ENCODE results near the gene MRGPRG. TPM values are rescaled to one million over a fixed set of nuclear protein-coding genes. Genes with fewer than 3 reads are reported as not detected.
A peak's percentile ranks its signal among the peaks of the same experiment; 100 is the strongest.
"Not testable (repeated sequence)": the region's sequence is repeated elsewhere in the genome, so short reads cannot be mapped to it uniquely, and the experiment has no call there.

MRGPRG gene
- total RNA-seq, 1 experiment from 2014 or later: not detected

DNA sequence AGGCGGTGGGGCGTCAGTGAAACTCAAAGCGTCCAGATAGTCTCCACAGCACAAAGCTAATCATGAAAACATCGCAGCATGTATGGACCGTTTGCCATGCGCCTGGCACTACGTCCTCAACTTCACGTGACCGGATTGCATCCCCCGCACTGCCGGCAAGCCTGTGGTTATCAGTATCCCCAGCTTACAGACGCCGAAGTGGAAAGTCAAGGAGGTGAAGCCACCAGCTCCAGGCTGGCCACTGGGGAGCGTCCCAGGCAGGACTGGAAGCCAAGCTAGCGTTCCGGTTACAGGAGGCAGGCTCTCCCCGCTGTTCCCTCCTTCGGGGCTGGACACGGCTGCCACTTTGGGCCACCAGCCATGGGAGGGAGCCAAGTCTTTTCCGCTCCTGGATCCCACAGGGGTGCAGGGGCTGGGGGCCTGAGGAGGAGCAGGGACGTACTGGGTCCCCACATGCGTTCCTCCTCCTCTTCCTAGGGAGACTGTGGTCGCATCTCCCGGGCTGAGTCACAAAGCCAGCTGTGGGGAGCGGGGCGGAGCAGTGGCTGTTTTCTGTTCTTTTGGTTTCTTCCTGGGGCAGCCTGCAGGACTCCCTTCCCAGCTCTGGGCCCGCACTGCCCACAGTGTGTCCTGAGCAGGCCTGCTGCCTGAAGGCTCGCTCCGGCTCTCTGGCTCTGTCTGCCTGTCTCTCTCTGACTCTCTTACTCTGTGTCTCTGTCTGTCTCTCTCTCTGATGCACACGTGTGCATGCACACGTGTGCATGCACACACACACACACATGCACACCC is 49.2 kb downstream of the MRGPRG start:
- peak overlapping the region; percentile 43; the same call in 1 of the 2 replicates for H3K27ac ChIP-seq (ENCODE audit: low read depth, low read length)
- intact Hi-C loops (cut with micrococcal nuclease): loop anchor here (1.0 kb wide), 1 partner anchor 48 kb away; no protein-coding TSS in a partner anchor
- peak overlapping the region; percentile 43 for H3K9ac ChIP-seq (ENCODE audit: low read length)
- peak overlapping the region; percentile 90 for H3K4me2 ChIP-seq (ENCODE audit: low read length)
- peaks cover 17 to 25% of the 10 kb centered on the region in 2 experiments; a peak in 3 of 4 replicates for H3K4me1 ChIP-seq (ENCODE audit: control insufficient read depth in 1 of 2, insufficient read depth in 2 of 2, low read length in 2 of 2)
- peak overlapping the region; percentile 34 to 56 for H3K4me3 ChIP-seq (replicated peaks in 1 of 2; ENCODE audit: low read depth in 1 of 2, low read length in 2 of 2)
- no peaks in the 10 kb centered on the region for H3K36me3 ChIP-seq (ENCODE audit: control insufficient read depth in 1 of 2, insufficient read depth in 2 of 2, low read length in 2 of 2)
- BruUV-seq (replicated peaks): no TSS peak
- RAD21 ChIA-PET (ENCODE audit: low non-redundant PET in 1 of 2, low total read pairs in 2 of 2, uncharacterized antibody in 2 of 2, unreplicated experiment in 2 of 2): no interaction called here
- H2AFZ ChIP-seq (ENCODE audit: low read depth, low read length, poor library complexity, severe bottlenecking): peak overlapping the region; percentile 66
- peaks cover 3% of the 10 kb centered on the region; the same call in 1 of the 2 replicates for H3K79me2 ChIP-seq (ENCODE audit: insufficient read depth, low read length)
- POLR2A ChIA-PET: no interaction called here
- ATAC-seq: peak; percentile 68
- TF ChIP-seq EZH2 (IDR thresholded peaks at IDR 0.05) (no peak), CBX3 (IDR thresholded peaks at IDR 0.05; ENCODE audit: low read depth) (no peak), YY1 (IDR thresholded peaks at IDR 0.05; ENCODE audit: extremely low read depth, insufficient replicate concordance, low read depth, low read length) (no peak), EGR1 (IDR thresholded peaks at IDR 0.05; ENCODE audit: low read depth) (peak; percentile 22), CEBPB (IDR thresholded peaks at IDR 0.05; ENCODE audit: low read depth) (no peak), SIN3A (IDR thresholded peaks at IDR 0.05; ENCODE audit: low read depth) (no peak)
- TF ChIP-seq, protein P1, sequence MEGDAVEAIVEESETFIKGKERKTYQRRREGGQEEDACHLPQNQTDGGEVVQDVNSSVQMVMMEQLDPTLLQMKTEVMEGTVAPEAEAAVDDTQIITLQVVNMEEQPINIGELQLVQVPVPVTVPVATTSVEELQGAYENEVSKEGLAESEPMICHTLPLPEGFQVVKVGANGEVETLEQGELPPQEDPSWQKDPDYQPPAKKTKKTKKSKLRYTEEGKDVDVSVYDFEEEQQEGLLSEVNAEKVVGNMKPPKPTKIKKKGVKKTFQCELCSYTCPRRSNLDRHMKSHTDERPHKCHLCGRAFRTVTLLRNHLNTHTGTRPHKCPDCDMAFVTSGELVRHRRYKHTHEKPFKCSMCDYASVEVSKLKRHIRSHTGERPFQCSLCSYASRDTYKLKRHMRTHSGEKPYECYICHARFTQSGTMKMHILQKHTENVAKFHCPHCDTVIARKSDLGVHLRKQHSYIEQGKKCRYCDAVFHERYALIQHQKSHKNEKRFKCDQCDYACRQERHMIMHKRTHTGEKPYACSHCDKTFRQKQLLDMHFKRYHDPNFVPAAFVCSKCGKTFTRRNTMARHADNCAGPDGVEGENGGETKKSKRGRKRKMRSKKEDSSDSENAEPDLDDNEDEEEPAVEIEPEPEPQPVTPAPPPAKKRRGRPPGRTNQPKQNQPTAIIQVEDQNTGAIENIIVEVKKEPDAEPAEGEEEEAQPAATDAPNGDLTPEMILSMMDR (IDR thresholded peaks at IDR 0.05 in 2 of 3, conservative IDR thresholded peaks at IDR 0.05 in 1 of 3; ENCODE audit: borderline replicate concordance in 1 of 3, insufficient read depth in 1 of 3, low read depth in 2 of 3, low read length in 2 of 3): peak in 1 of 3 experiments; percentile 14; a peak in 1 of 6 replicates
- TF ChIP-seq, protein P2, sequence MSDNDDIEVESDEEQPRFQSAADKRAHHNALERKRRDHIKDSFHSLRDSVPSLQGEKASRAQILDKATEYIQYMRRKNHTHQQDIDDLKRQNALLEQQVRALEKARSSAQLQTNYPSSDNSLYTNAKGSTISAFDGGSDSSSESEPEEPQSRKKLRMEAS (IDR thresholded peaks at IDR 0.05): peak; percentile 82
- H3K9me3 ChIP-seq (ENCODE audit: control insufficient read depth in 1 of 2, insufficient read depth in 1 of 2, low read depth in 1 of 2, low read length in 2 of 2): no peaks in the 10 kb centered on the region
- H3K27me3 ChIP-seq (ENCODE audit: insufficient read depth, low read length): no peaks in the 10 kb centered on the region
- CTCF ChIA-PET: interaction anchor here (1.0 kb wide), 1 partner anchor 26 kb away, joined by 3 read pairs; no protein-coding TSS in a partner anchor
- peak; percentile 21 for DNase-seq (ENCODE audit: low read depth, low spot score)
- no peaks in the 10 kb centered on the region for H3K9me2 ChIP-seq (ENCODE audit: insufficient read depth)
- no peaks in the 10 kb centered on the region for H4K20me1 ChIP-seq (ENCODE audit: insufficient read depth)

DNA sequence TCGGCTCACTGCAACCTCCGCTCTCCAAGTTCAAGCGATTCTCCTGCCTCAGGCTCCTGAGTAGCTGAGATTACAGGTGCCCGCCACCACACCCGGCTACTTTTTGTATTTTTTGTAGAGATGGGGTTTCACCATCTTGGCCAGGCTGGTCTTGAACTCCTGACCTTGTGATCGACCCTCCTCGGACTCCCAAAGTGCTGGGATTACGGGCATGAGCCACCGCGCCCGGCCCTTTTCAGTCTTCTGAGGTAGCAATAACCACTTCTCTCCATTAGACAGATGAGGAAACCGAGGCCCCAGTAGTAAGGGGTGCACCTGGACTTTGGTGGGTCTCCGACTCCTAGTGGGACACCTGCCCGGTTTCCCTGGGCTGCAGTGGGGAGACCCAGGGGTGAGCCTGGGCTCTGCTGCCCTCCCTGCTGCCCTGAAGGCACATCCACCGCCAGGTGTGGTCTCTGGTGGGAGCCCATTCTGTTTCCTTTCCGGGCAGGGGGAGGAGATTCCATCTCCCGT is 49.8 kb downstream of the MRGPRG start:
- Histone ChIP-seq H3K4me3 (replicated peaks in 1 of 2; ENCODE audit: low read depth in 1 of 2, low read length in 2 of 2) (peak overlapping the region; percentile 34 to 56), H3K4me2 (ENCODE audit: low read length) (peak overlapping the region; percentile 90), H3K4me1 (ENCODE audit: control insufficient read depth in 1 of 2, insufficient read depth in 2 of 2, low read length in 2 of 2) (peaks cover 19 to 31% of the 10 kb centered on the region in 2 experiments; a peak in 3 of 4 replicates), H3K9ac (ENCODE audit: low read length) (peak overlapping the region; percentile 43), H3K27ac (ENCODE audit: low read depth, low read length) (peak overlapping the region; percentile 43; the same call in 1 of the 2 replicates)
- BruUV-seq (replicated peaks); H3K36me3 ChIP-seq (ENCODE audit: control insufficient read depth in 1 of 2, insufficient read depth in 2 of 2, low read length in 2 of 2); H3K79me2 ChIP-seq (ENCODE audit: insufficient read depth, low read length); H3K27me3 ChIP-seq (ENCODE audit: insufficient read depth, low read length); H2AFZ ChIP-seq (ENCODE audit: low read depth, low read length, poor library complexity, severe bottlenecking); H4K20me1 ChIP-seq (ENCODE audit: insufficient read depth); ATAC-seq; RAD21 ChIA-PET (ENCODE audit: low non-redundant PET in 1 of 2, low total read pairs in 2 of 2, uncharacterized antibody in 2 of 2, unreplicated experiment in 2 of 2); H3K9me3 ChIP-seq (ENCODE audit: control insufficient read depth in 1 of 2, insufficient read depth in 1 of 2, low read depth in 1 of 2, low read length in 2 of 2); DNase-seq (ENCODE audit: low read depth, low spot score); POLR2A ChIA-PET; H3K9me2 ChIP-seq (ENCODE audit: insufficient read depth): not testable (repeated sequence)
- CTCF ChIA-PET: interaction anchor here (1.0 kb wide), 1 partner anchor 27 kb away, joined by 3 read pairs; no protein-coding TSS in a partner anchor
- intact Hi-C loops (cut with micrococcal nuclease): loop anchor here (1.0 kb wide), 1 partner anchor 49 kb away; no protein-coding TSS in a partner anchor

Data from HCT116 (cell line).